ENCODE measurements around the gene PODXL.
A peak's percentile ranks its signal among the peaks of the same experiment; 100 is the strongest.
"Not testable (repeated sequence)": the region's sequence is repeated elsewhere in the genome, so short reads cannot be mapped to it uniquely, and the experiment has no call there.

Gene PODXL

DNA sequence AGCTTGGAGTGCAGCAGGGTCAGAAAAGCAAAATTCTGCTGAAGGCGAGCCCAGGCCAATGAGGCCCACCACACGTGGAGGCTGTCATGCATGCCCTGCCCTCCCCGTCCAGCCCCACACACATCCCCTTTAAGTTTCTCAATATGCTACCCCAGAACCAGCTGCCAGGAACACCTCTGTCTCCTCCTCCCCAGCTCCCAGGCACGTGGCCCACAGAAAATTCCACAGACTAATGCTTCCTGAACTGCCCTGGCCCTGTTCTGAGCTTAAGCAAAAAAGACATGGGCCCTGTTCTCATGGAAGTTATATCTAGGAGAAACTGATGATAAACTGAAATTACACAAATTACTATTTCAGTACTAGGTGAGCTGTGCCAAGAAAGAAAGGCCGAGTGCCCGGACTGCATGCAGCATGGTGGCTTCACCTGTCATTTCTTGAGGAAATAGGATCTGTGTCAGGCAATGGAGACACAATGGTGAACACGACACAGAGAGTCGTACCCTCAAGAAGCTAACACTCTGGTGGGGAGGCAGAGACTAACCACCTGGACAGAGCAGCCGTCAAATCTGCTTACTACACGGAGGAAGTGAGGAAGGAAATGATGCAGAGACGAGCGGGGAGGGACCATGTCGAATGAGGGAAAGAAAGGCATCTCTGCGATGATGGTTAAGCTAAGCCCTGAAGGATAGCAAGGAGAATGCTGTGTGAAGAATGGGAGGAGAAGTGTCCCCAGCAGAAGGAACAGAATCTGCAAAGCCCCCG is 44.5 kb downstream of the PODXL start:
- DNase-seq (ENCODE audit: low read depth, low spot score) = no peak

DNA sequence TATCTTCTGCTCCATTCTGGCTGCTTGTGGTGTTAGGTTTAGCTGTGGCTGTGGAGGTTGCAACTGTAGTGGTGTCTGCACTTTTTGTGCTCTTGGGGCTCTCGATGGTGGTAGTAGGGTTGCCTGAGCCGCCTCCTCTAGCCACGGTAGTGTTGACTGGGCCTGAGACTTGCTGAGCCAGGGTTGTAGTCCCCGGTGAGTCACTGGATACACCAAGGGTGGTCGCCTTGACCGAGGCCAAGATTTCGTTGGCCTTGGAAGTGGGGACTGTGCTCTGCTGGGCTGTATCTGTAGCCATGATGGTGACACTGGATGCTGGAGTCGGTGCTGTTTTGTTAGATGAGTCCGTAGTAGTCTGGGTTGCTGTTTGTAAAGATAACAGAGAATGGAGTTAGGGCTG is 45.4 kb downstream of the PODXL start:
- DNase-seq (ENCODE audit: low read depth, low spot score) = no peak

DNA sequence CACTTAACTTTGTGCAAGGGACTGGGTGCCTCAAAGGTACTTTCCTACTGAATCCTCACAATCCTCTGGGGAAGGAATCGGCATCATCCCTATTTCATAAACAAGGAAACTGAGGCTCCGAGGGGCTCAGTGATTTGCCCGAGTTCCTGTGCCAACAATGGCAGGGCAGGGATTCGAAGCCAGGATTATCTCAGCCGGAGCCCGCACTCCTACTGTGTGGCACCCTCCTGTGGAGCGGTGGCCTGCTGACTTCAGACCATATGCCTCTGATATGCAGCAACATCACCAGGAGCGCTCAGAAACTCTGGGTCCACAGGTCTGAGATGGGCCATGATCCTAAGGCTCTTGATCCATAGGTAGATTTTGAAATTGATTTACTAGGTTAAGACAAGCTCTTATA is 46.6 kb downstream of the PODXL start:
- DNase-seq (ENCODE audit: low read depth, low spot score) = peak; percentile 1

DNA sequence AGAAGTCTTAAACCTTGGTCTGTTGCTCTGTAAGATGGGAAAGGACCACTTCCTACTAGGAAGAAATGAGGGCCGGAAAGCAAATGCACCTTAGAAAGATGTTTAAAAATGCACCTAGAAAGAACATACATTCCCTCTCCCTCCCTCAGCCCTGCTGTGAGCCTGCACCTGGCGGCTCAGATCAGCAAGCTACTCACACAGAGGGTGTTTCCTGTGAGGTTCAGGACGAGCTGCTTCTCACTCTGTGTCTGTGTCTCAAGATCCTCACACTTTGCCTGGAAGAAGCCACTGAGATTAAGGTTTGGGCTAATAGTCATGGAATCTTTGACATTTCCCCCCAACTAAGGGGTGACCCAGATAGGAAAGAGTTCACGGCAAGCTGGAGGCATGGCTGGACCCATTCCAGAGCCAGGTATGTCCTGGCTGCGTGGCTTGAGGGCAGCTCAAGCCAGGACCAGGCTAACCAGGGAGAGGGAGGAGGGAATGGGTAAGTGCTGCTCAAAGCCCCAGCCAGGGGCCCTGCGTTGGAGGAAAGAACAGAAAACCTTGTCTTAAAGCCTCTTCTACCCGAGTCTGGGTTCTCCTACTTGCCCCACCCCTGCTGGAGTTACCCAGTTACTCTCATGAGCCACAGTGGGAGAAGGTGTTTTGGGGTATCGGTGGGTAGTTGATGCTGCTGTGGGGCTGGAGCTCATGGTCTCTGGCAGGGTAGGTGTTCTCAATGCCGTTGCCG is 47.5 kb downstream of the PODXL start:
- peak; percentile 1 for DNase-seq (ENCODE audit: low read depth, low spot score)

DNA sequence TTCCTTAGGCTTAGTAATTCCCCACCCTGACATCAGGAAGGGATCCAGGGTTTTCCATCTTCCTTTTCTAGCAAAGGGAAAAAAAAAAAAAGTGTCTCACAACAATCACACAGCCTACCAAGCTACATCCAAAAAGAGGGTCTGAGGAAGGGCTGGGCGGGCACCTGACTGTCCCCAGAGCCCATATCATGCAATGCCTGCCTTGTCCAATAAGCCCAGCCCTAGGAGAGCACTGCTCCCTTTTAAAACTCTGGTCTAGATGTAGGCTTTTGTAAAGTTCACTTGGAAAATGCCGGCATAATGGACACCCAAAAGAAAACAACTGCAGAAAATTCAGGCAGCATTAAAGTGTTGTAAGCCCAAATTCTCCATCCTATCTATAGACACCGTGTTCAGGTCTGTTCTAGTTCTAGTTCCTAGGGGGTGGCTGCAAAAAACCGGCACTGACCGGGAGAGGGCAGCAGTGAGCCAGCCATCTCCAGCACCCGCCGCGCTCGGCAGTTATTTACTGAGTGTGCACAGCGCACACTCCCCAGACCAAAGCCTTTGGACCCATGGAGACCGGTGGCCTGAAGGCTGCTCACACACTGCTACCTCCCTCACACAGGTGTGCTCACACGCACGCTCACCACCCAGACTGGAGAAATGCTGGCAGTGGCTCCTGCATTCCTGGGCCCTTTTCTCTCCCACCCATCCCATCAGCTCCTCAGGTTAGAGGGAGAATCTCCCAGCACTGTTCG is 48.7 kb downstream of the PODXL start:
- peak; percentile 84 for DNase-seq (ENCODE audit: low read depth, low spot score)

DNA sequence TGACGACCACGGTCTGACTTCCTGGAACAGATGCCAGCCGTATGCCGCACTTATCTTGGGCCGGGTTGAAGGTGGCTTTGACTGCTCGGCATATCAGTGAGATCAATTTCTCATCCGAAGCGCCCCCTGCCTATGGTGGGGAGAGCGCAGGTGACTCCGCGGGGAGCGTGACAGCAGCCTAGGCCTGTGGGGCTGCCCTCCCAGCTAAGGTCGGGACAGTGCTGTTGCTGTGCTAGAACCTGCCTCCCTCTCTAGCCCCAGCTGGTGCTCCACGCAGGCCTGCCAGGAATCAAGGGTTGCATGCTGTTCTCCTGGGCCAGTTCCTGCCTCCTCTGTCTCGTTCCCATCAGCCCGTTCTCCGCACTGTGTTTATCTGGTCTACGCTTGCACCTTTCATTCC is 49.8 kb downstream of the PODXL start:
- DNase-seq (ENCODE audit: low read depth, low spot score) = no peak

DNA sequence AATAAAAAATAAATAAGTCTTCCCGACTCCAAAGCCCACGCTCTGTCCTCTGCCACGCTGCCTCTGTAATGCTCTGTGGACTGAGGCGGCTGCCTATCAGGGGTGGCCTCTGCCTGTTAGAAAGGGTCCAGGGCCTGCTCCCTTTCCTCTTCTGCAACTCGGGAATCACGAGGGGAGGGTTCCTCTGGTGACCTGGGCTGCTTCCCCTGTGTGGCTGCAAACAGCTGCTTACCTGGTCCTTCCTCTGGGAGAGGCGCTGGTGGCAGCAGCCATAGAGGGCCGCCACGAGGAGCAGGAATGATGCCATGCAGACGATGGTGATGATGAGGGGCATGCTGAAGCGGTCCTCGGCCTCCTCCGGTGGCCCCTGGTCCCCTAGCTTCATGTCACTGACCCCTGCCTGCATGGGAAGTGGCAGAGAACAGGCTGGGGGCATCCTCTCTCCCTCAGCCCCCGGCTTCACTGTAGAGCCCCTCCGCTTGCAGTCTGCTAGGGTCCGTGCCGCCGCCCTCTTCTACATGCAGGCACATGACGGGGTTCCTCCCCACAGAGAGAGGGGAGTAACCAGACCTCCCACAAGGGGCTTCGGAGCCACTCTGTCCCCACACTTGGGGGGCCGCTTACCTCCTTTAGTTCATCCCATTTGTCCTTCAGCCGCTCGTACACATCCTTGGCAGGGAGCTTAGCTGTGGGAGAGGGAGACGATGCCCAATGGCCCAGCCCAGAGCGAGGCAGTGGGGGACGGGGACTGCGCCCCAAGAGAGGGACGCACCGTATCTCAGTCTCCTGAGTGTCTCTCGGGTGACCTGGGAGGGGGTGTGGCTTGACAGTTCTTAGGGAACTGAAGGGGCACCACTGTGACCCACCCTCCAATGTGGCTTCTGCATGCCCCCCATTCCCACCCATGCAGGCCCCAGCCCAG is 50.5 kb downstream of the PODXL start:
- DNase-seq (ENCODE audit: low read depth, low spot score) = no peak

DNA sequence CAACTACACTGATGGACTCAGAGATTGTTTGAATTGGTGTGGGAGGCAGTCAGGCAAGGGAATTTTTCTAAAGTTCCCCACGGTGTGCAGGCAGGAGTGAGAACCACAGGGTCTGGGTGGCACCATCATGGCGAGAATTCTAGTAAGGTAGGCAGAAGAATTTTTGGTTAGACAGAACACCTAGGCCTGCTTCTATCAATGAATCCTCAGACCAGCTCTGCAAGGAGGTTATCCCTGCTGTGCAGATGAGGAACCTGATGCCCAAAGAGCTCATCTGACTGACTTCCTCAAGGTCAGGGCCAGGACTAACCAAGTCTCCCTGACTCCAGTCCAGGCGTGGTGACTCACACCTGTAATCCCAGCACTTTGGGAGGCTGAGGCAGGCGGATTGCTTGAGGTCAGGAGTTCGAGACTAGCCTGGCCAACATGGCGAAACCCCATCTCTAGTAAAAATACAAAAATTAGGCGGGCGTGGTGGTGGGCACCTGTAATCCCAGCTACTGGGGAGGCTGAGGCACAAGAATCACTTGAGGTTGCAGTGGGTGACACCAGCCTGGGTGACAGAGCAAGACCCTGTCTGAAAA is 51.3 kb downstream of the PODXL start:
- DNase-seq (ENCODE audit: low read depth, low spot score) = not testable (repeated sequence)

DNA sequence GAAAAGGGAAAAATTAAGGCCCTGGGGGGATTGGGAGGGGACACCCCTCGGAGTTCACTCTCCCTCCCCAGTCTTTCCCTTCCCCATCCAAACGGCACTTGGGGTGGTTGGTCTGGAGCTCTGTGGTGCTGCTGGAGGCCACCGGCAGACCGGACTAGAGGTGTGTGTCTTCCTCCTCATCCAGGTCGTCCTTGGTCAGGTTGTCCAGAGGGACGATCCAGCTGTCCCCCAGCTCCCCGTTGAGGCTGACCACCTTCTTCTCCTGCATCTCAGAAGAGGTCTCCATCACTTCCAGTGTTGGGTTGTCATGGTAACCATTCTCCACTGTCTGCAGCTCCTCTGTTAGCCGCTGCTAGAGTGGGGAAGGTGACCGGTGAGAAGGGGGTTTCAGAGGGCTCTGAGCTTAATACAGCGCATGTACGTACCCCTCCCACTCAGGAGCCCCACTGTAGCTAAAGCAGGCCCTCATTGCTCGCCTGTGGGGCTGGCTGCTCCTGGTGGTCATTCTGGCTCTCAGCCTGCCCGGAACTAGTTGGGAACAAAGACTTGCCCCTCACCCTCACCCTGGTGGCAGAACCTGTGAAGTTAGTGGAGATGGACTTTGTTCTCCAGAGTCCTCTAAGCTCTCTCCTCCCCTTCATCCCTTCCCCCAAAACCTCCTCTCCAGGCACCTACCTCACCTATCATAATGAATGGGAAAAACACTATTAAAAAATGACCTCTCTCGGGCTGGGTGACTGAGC is 52.1 kb downstream of the PODXL start:
- no peak for DNase-seq (ENCODE audit: low read depth, low spot score)

DNA sequence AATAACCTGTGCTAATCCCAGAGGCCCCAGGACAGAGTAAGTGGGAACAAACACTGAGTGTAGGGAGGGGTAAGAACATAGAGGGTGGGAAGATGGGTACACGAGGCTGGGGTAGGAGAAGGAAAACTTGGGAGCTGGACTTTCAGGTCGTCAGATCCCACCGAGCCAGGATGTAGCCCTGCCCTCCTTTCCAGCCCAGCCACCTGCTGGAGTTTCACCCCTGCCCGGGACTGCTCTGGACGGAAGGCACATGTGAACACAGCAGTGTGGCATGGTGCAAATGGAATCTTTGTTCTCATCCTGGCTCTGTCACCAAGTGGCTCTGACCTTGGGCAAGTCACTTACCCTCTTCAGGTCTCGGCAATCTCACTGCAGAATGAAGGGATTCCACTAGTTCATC is 52.8 kb downstream of the PODXL start:
- DNase-seq (ENCODE audit: low read depth, low spot score) = no peak

DNA sequence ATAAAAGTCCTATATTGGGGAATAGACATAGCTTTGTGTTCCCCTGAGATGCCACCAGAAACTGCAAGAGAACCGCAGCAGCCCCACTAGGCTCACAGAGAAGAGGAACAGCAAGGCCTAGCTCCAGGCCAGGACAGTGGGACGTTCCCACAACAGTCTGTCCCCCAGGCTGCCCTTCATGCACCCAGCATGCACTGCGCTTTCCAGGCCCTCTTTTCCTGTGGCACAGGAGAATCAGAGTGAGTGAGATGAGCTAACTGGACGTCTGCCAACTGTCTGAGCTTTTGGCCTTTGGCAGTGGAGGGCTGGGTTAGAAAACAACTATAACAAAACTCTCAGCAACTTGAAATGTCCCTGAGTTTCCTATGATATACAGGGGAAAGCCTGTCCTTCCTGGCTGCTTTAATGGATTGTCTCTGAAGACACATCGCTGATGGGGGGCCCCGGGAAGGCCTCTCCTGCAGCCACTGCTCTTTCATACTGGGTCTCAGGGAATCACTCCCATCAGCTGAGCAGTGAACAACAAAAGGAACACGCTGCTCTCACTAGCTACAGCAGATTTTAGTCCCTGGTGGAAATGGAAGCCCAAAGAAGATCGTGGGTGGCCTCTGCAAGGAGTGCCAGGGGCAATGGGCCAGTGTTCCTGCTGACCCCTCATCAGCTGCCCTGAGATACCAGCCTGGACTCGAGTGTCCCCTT is 53.5 kb downstream of the PODXL start:
- DNase-seq (ENCODE audit: low read depth, low spot score) = no peak

DNA sequence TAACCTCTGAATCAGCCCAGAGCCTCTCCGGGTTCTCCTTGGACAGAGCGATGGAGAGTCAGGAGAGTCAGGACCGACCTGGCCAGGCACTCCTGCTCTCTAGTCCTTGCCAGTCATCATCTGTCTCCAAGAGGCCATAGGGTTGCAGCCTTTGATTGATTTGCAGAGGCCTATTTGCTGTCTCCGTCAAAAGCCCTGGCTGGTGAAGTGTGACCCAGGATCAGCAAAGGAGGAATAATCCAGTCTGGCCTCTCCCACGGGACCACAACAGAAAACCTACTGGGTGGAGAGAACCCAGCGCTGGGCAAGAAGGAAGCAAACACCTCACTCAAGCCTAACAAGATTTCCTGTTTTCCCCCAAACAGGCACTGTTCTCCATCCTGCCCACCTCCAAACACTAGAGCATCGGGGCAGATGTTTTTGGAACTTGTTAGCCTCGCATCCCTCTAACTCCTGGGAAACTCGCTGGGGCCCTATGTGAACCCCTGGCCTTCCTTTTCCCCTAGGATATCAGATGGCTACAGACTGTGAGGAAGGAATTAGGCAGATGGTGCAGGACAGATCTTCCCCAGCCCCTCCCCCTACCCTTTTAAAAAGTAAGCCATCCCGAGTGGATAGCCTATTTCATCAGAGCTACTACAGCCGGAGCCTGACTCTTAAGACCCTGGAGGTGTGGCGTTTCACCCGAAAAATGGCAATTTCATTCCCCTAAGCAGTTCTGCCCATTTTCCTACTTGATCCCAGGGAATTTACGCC is 54.3 kb downstream of the PODXL start:
- DNase-seq (ENCODE audit: low read depth, low spot score) = no peak

DNA sequence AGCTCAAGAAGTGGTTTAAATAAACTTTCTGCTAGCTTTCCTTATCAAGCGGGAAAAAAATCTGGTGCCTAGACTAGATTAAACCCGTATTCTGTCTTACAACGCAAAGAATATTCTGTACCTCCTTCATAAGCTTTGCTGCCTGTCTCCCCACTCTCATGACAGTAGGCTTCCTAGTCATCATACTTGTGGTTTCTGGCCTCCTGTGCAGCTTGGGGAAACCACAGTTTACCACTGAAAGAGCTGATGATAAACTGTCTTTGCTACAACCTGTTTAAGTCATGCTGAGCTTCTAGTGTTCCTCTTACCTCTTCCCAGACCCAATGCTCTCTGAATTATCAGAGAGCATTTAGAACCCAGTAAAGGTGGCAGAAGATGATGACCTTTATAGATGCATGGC is 55.0 kb downstream of the PODXL start:
- no peak for DNase-seq (ENCODE audit: low read depth, low spot score)

DNA sequence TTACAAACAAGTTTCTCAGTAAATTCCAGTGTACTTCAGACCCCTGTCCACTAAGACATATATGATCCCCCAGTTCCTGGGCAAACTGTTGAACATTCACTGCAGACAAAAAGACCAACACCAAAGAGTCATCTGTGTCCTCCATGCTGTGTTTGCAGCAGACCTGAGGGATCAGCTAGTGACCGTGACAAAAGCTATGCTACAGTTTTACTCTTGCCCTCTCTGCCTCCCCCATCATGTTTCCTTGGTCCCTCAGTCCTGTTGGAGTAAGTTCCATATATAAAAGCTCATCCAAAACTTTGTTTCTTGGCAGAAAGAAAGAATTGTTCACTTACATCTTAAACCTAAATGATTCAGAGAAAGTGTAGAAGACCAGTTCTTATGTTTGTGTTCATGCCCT is 56.1 kb downstream of the PODXL start:
- no peak for DNase-seq (ENCODE audit: low read depth, low spot score)

DNA sequence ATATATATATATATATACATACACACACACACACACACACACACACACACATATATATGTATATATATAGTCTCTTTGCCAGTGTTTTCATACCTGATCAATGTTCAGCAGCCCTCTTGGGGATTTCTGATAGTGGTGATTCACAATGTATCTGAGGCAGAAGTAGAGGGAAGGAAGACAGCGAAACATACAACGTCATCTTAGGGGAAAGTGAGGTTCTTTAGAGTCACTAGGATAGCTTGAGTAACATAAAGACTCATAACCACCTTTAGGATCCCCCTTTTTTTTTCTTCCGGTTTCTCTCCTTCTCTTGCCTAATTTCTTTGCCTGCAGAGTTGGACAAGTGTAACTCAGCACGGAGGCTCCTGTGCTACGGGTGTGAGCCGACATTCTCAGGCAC is 56.6 kb downstream of the PODXL start:
- DNase-seq (ENCODE audit: low read depth, low spot score) = no peak

DNA sequence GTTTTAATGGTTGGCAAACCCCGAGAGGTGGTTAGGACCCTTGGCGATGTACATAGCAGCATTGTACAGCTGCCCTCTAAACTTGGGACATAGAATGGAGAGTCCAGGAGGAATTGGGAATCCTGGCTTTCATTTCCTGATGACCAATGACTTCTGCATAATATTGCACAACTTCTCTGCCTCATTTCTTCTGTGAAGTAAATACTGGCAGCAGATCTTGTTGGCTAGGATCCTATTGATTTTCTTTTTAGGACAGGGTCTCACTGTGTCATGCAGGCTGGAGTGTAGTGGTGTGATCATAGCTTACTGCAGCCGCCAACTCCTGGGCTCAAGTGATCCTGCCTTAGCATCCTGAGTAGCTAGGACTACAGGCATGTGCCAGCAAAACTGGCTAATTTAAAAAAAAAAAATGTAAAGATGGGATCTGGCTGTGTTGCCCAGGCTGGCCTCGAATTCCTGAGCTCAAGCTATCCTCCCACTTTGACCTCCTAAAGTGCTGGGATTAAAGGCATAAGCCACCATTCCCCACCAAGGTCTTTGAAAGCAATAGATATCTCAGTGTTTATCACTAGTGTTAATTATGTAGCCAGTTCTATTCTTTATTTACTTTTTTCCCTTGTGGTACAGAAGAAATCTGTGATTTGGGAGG is 58.1 kb downstream of the PODXL start:
- no peak for DNase-seq (ENCODE audit: low read depth, low spot score)

DNA sequence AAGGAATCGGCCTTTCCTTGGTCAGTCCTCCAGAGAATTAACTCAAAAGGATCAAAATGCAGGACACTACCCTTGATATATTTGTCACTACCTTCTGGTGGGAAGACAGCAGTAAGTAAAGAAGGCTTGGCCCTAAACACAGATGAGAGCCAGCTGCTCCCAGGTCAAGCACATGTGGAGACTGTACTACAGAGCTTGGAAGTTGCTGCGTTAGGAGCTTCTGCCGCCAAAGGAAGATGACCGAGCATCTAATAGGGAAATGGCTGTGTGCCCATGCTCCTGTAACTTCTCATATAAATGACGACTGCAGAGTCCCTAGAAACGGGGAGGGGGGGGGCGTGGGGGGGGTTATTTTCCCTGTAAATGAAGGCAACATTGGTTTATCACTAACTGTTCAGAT is 59.0 kb downstream of the PODXL start:
- no peak for DNase-seq (ENCODE audit: low read depth, low spot score)

DNA sequence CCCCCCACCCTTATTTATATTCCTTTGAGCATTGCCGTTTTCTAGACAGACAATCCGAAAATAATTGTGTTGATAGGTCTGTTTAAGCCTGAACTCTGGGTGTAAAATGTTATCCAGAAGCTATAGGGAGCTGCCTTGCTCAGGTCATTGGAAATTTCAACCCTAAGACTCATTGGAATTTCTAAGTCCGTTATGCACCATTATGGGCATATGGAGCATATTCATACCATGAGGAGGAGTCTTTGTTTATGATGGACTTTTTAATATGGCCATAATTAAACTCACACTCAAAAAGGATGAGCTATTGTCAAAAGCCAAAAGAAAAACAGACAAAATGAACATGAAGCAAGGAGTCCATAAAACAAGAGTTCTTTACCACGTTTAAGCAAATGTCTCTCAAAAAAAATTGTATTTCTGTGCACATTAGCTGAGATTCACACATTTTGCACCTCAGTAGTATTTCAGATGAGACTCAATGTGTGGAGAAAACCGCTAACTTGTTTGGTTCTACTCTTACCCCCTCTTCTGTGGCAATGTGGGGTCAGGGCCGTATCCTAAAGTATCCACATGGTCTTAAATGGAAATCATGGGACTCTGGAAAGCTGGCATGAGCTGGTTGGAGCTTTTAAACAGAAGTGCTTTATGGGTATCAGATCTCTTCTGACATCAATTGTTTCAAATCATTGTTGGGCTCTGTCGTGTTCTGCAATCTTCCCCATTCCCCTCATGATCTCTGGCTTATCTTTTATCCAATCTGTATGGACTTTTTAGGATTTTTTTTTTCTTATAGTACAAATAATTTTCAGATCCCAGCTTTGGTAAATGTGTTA is 60.5 kb downstream of the PODXL start:
- no peak for DNase-seq (ENCODE audit: low read depth, low spot score)

Measured in ELF-1 (cell line).